Upper lobe of left lung (tissue), 6 donors: ENCODE results near the gene NEU4. TPM values are rescaled to one million over a fixed set of nuclear protein-coding genes. Genes with fewer than 3 reads are reported as not detected.
A peak's percentile ranks its signal among the peaks of the same experiment; 100 is the strongest.

Experiments
- ATAC-seq, 2 donors: fragments of 200-7000 bp; cut with Tn5 transposase; one replicate each; pipeline ENCODE4 v1.9.1; 2022; ENCODE audit warnings: mild to moderate bottlenecking in 2 of 2, moderate library complexity in 2 of 2; ENCODE audit not compliant: low FRiP score in 2 of 2
- DNase-seq, 2 donors: peaks; one replicate each; pipeline ENCODE4 v3.0.0-alpha.2; 2019 to 2020
- H3K27ac ChIP-seq, 4 donors: fragments of 200-600 bp; sonication (generic); one replicate each; pipeline ENCODE4 v1.5.1; 2016 to 2019
- H3K27me3 ChIP-seq, 4 donors: fragments of 200-600 bp; sonication (generic); one replicate each; pipeline ENCODE4 v1.5.1; 2017 to 2019
- H3K36me3 ChIP-seq, 4 donors: fragments of 200-600 bp; sonication (generic); one replicate each; pipeline ENCODE4 v1.5.1; 2016 to 2019
- H3K4me1 ChIP-seq, 4 donors: fragments of 200-600 bp; sonication (generic); one replicate each; pipeline ENCODE4 v1.5.1; 2018 to 2019
- H3K4me3 ChIP-seq, 4 donors: fragments of 200-600 bp; sonication (generic); one replicate each; pipeline ENCODE4 v1.5.1; 2017 to 2019; ENCODE audit warnings: mild to moderate bottlenecking in 2 of 4, moderate library complexity in 1 of 4
- H3K9me3 ChIP-seq, 4 donors: fragments of 200-600 bp; sonication (generic); one replicate each; pipeline ENCODE4 v1.5.1; 2018 to 2019
- CTCF ChIP-seq, 6 experiments: fragments of 450-650 bp in 4 of 6; fragments of 200-600 bp in 2 of 6; sonication (generic) in 2 of 6; IDR thresholded peaks; one replicate each; pipeline ENCODE4 v1.5.1; 2016 to 2019; ENCODE audit warnings: antibody characterized with exemption in 6 of 6
- EP300 ChIP-seq, 4 donors: sonication (generic); formaldehyde crosslinking; IDR thresholded peaks; one replicate each; pipeline ENCODE4 v1.5.1; 2017; ENCODE audit warnings: antibody characterized with exemption in 4 of 4, control low read depth in 2 of 4
- POLR2A ChIP-seq, 4 donors: fragments of 450-650 bp; IDR thresholded peaks; one replicate each; pipeline ENCODE4 v1.5.1; 2016 to 2017; ENCODE audit warnings: antibody characterized with exemption in 4 of 4, mild to moderate bottlenecking in 2 of 4
- POLR2AphosphoS5 ChIP-seq, 2 donors: sonication (generic); formaldehyde crosslinking; IDR thresholded peaks; one replicate each; pipeline ENCODE4 v1.5.1; 2017; ENCODE audit warnings: antibody characterized with exemption in 2 of 2
- WGBS, 2 donors: methylation state at CpG; one replicate each; pipeline ENCODE4 v1.1.5; 2017 to 2018; 5-methylcytosine and 5-hydroxymethylcytosine counted together
- total RNA-seq, 6 donors: library from RNA; depleted of rRNA in 4 of 6; stranded (reverse); fragments of >200 nt in 4 of 6; gene quantifications; one replicate each; pipeline versions ENCODE4 v1.1.0 to v1.2.1, GENCODE V29; 2016 to 2021
- donor health status: DM: no; HTN: no; CAD: no; lungs with moderate emphysema.
- donor health status: DM: no; HTN: yes; CAD: no; lungs with severe emphysema.

NEU4 gene
- total RNA-seq, 6 donors from 2014 or later = 2.9 TPM; not detected in 5

GRCh38 chr2:241859017-241859435 is 50.0 kb downstream of the NEU4 start:
- peak in 1 of 2 donors; percentile 70 for DNase-seq
- no peaks in the 10 kb centered on the region for H3K36me3 ChIP-seq
- 0 to 24% methylated on average over 1 to 9 of the region's 9 CpGs for WGBS, 2 donors
- H3K27ac ChIP-seq = peak overlapping the region; percentile 38 to 84 (median 70)
- no peaks in the 10 kb centered on the region for H3K9me3 ChIP-seq
- H3K4me1 ChIP-seq = peaks cover 6 to 23% (median 15%) of the 10 kb centered on the region in 4 donors
- no peak for ATAC-seq
- H3K4me3 ChIP-seq = peak overlapping the region in 3 of 4 donors; percentile 12 to 33 (median 23)
- TF ChIP-seq EP300 (IDR thresholded peaks at IDR 0.05) = no peak
- no peak for TF ChIP-seq CTCF (IDR thresholded peaks at IDR 0.05)
- no peak for TF ChIP-seq POLR2A (IDR thresholded peaks at IDR 0.05)
- TF ChIP-seq POLR2AphosphoS5 (IDR thresholded peaks at IDR 0.05) = no peak
- peaks cover 0 to 8% (median 4%) of the 10 kb centered on the region in 4 donors for H3K27me3 ChIP-seq

GRCh38 chr2:241859436-241860183 is 50.6 kb downstream of the NEU4 start:
- H3K27me3 ChIP-seq = peaks cover 0 to 8% (median 4%) of the 10 kb centered on the region in 4 donors
- 43 to 60% methylated on average over 24 to 30 of the region's 30 CpGs for WGBS, 2 donors
- H3K9me3 ChIP-seq = no peaks in the 10 kb centered on the region
- peak in 1 of 2 donors; percentile 77 for ATAC-seq
- peak overlapping the region; percentile 38 to 84 (median 70) for H3K27ac ChIP-seq
- H3K4me1 ChIP-seq = peaks cover 6 to 23% (median 15%) of the 10 kb centered on the region in 4 donors
- peak overlapping the region in 3 of 4 donors; percentile 2 to 33 (median 12) for H3K4me3 ChIP-seq
- TF ChIP-seq CTCF (IDR thresholded peaks at IDR 0.05) (peak in 2 of 6 experiments; percentile 8 to 9), POLR2AphosphoS5 (IDR thresholded peaks at IDR 0.05) (no peak), EP300 (IDR thresholded peaks at IDR 0.05) (no peak)
- H3K36me3 ChIP-seq = no peaks in the 10 kb centered on the region
- DNase-seq = peak in 1 of 2 donors; percentile 88

- ATAC-seq (peak in 1 of 2 donors; percentile 21), DNase-seq (peak in 1 of 2 donors; percentile 56)
- WGBS, 2 donors = 84 to 91% methylated on average over 6 to 10 of the region's 10 CpGs
- Histone ChIP-seq H3K9me3 (no peaks in the 10 kb centered on the region), H3K27me3 (peaks cover 0 to 8% (median 4%) of the 10 kb centered on the region in 4 donors), H3K4me3 (peak overlapping the region in 3 of 4 donors; percentile 2 to 33 (median 12)), H3K36me3 (no peaks in the 10 kb centered on the region), H3K4me1 (peaks cover 6 to 23% (median 15%) of the 10 kb centered on the region in 4 donors), H3K27ac (peak overlapping the region; percentile 22 to 84 (median 70))
- no peak for TF ChIP-seq CTCF (IDR thresholded peaks at IDR 0.05)
Measured at GRCh38 chr2:241860184-241861078, 51.4 kb downstream of the NEU4 start.

GRCh38 chr2:241861264-241861663 is 52.3 kb downstream of the NEU4 start:
- ATAC-seq = no peak

More at GRCh38 chr2:241861264-241861663, 52.3 kb downstream of the NEU4 start:
- H3K9me3 ChIP-seq = no peaks in the 10 kb centered on the region
- peaks cover 6 to 23% (median 15%) of the 10 kb centered on the region in 4 donors for H3K4me1 ChIP-seq
- peaks cover 0 to 8% (median 4%) of the 10 kb centered on the region in 4 donors for H3K27me3 ChIP-seq
- no peaks in the 10 kb centered on the region for H3K36me3 ChIP-seq
- 91 to 97% methylated on average over 1 of the region's 1 CpG for WGBS, 2 donors
- DNase-seq = no peak
- no peak overlapping the region for H3K4me3 ChIP-seq
- H3K27ac ChIP-seq = peak overlapping the region in 1 of 4 donors; percentile 84
- TF ChIP-seq POLR2A (IDR thresholded peaks at IDR 0.05) (no peak), POLR2AphosphoS5 (IDR thresholded peaks at IDR 0.05) (no peak), EP300 (IDR thresholded peaks at IDR 0.05) (no peak), CTCF (IDR thresholded peaks at IDR 0.05) (no peak)
